Stimulated activated naive CD4-positive, alpha-beta T cell treated with Interleukin-2 at 50 U/mL for 16 hours (primary cell): ENCODE measurements around the gene PPP2R2C.

Experiments
- DNase-seq: peaks from one replicate; lab custom pipeline; 2025; lab: John Stamatoyannopoulos, UW

PPP2R2C gene

GRCh38 chr4:6362243-6362885 is 110.0 kb downstream of the PPP2R2C start:
- no peak for DNase-seq

- no peak for DNase-seq
Measured at GRCh38 chr4:6361076-6361784, 111.2 kb downstream of the PPP2R2C start.

DNA sequence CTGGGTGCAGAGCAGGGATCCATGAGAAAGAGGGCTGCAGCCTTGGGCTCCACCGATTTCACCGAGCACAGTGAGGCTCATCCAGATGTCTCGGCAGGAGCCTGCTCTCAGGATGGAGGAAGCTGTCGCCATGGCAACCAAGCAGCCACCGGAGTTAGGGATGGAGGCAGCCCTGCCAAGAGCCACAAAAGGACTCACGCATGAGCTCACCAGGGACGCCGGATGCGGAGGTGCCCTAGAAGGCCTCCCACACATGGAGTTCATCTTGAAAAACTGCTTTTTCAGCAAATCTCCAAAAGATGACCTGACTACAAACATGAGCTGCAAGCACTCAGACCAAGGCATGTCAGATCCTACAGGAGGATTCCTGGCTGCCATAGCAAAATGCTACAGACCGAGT is 112.0 kb downstream of the PPP2R2C start:
- no peak for DNase-seq

DNA sequence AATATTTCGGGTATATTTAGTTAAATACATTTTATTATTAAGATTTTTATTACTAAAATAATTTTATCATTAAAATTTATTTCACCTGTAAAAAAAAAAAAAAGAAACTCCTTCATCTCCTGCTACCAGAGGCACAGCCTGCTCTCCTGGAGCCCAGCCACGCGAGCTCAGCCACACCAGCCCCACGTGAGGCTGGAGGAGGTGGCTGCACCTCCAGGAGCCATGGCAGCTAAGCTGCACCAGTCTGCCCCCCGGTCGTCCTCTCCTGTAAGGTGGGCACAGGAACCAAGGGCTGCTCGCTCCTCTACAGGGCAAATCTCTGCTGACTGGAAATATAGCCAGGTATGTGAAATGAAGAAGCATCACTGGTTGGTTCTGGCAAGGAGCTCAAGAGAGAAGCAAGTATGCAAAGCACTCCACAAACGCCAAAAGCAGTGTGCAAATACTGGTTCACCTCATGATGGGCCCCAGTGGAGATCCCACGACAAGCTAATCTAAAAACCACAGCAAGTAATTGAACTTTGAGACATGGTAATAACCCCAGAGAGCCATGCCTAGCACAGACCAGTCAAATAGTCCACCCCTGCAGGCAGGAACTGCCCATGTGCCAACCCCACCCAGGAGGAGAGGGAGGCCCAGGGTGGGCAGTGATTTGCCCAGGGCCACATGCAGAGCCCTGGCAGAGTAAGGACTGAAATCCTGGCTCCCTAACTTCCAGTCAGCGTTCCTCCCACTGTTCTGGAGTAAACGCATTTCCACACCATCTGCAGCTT is 112.7 kb downstream of the PPP2R2C start:
- no peak for DNase-seq

DNA sequence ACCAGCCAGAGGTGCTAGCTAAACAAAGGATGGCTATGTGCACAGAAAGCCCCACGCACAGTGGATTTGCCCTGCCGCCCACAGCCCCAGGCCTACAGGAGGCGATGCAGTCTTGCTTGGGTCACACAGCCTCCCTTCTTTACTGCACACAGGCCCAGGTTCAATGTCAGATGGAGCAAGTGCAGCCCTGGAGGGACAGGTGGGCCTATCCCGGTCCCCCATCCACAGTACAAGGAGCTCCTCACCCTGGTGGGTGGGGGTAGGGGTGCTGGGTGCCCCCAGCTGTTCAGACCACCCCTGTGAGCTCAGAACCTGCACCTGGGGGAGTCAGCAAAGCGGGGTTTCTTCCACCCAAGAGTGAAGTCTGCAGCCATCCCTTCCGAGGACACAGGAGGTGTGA is 114.9 kb downstream of the PPP2R2C start:
- DNase-seq, result no peak

DNA sequence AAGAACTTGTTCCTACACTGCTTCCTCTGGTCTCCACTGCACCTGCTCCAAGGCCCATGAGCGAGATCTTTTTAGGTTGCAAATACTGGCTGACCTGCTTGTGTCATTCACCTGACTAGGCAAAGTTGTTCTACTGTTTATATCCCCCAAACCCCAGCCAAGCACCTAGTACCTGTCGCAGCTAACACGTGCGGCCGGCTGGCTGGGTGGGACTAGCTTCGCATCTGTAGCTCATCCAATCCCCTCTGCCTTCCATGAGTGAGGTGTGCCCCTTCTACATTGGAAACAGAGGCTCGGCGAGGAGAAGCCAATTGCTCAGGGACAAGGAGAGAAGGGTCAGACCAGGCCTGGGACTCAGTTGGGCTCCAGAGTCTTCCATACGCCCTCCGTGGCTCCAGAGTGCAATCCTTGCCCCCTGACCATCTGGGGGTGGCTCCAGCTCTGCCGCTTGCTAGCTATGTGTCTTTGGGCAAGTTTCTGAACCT is 116.3 kb downstream of the PPP2R2C start:
- no peak for DNase-seq

DNA sequence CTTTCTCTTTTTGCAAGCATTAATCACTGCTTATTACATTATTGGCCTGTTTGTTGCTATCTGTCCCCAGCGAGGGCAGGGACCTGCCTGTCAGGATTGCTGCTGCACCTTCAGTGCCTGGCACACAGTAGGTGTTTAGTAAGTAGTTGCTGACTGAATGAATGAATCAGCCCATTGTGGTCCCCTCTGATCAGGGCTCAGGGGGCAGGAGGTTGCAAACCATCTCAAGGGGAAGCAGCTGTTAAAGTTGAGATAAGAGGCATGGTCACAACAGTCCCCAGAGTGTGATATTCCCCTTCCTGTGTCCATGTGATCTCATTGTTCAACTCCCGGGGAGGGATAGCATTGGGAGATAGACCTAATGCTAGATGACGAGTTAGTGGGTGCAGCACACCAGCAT is 117.4 kb downstream of the PPP2R2C start:
- no peak for DNase-seq

- no peak for DNase-seq
Measured at GRCh38 chr4:6354626-6355025, 117.8 kb downstream of the PPP2R2C start.

GRCh38 chr4:6354119-6354518 is 118.3 kb downstream of the PPP2R2C start:
- no peak for DNase-seq

DNA sequence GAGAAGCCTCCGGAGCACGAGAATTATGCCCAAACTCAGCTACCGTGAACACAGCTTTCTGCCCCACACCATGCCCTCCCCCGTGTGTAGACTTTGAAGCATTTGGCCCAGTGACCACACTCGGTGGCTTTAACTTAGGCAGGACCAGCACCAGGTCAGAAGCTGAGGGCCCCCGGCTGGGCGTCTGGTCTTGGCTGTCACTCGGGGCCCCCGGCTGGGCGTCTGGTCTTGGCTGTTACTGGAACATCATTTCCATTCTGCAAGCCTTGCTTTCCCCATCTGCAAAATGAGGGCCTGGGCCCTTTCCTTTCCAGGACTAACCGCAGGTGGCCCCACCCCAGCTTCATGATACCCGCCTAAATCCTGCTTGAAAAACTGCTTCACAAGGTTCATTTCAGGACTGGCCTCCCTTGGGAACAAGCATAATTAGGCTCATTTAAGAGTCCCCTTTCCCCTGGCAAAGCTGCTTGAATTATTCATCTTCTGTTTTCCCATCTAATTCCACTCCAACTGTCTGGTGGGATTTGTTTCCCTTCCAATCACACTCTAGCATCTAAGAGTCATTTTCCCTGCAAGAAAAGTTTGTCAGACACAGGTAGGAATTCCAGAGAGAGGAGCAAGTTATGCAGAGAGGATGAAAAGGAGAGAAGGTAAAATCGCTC is 120.3 kb downstream of the PPP2R2C start:
- DNase-seq, result no peak

GRCh38 chr4:6351246-6352000 is 121.0 kb downstream of the PPP2R2C start:
- no peak for DNase-seq

DNA sequence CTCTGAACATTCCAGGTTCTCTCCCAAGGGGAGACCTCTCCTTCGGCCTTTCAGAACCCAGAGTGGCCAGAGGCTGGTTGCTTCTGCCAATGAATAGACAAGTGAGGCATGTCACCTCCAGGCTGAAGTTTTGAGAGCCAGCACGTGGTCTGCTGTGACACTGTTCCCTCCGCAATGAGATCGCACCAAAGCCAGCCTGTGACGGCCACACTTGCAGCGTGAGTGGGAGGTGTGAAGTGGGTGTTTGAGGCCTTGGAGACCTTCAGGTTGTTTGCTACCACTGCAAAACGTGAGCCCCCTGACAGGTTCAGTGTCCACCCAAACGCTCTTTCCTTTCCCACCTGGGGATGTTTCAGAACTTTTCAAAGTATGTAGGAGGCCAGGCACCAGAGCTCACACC is 121.8 kb downstream of the PPP2R2C start:
- no peak for DNase-seq

GRCh38 chr4:6349896-6350603 is 122.4 kb downstream of the PPP2R2C start:
- no peak for DNase-seq

GRCh38 chr4:6348408-6348807 is 124.0 kb downstream of the PPP2R2C start:
- DNase-seq, result no peak

DNA sequence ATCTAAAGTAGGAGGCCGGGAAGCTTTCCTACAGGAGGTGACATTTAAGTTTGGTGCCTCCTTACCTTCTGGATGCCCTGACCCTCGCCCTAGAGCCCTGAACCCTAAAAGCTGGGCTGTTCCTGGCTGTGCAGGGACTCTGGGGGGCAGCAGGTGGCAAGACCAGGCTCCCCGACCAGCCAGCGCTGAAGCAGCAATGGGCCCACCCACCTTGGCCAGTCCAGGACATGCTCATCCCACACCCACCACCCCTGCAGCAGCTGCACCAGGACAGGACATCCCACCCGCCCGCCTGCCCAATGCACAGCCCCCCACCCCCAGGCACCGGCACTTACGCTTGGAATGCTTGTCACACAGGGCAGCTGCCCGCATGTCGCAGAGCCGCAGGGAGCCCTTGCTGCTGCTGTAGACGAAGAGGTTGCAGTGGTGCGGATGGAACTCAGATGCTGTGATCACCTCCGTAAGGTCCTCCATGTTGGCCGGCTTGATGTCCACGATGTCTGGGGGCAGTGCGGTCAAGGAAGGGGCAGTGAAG is 124.8 kb downstream of the PPP2R2C start:
- DNase-seq, result no peak

- DNase-seq, result no peak
Measured at GRCh38 chr4:6346373-6347110, 125.9 kb downstream of the PPP2R2C start.

- DNase-seq, result no peak
Measured at GRCh38 chr4:6345866-6346265, 126.5 kb downstream of the PPP2R2C start.

DNA sequence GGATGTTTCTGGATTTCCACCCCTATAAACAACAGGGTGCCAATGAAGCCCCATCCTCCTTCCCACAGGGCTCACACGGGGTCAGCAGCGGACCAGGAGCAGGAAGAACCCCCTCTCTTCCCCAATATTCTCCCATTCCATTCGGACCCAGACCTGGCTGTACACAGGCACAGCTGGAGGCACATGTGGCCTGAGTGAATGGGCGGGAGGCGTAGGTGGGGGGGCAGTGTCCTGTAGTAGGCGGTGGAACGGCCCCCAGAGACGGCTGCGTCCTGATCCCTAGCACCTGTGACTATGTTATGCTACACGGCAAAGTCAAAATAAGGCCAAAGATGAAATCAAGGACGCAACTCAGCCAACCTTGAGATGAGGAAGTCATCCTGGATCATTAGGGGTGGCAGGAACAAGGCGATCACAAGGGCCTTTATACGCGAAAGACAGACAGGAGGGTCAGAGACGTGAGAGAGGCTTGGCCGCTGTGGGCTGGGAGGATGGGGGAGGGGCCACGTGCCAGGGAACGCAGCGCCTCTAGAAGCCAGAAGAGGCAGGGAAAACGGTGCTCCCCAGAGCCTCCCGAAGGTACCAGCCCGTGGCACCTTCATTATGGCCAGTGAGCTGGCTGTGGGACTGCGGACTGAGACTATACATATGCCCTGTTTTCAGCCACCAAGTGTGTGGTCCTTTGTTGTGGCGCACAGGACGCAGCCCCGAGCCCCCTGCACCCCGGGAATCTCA is 127.2 kb downstream of the PPP2R2C start:
- no peak for DNase-seq

DNA sequence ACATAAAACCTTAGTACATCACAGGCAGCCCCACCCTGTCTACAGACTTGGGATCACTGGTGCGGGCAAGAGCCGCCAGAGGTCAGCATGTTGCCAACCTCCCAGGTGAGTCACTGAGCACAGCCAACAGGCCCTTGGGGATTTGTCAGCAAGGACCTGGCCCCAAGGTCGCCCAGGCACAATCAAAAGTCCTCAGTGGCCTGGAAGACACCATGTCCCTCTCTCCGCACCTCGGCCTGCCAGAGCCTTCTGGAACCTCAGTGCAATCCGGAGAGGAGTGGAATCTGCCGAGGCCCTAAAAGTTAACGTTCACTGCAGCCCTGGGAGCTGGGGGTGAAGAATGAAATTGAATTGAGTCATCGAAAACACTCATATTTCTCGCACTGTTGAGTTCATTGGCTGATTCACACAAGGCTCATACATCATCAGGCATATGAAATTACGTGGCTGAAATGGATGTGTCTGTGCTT is 128.4 kb downstream of the PPP2R2C start:
- DNase-seq, result no peak
